Lower leg skin (tissue), 4 donors: ENCODE results near the gene PISD. TPM values are rescaled to one million over a fixed set of nuclear protein-coding genes. Genes with fewer than 3 reads are reported as not detected.

Experiments
- DNase-seq, 2 donors: peaks; one replicate each; pipeline ENCODE4 v3.0.0-alpha.2; 2019; ENCODE audit warnings: low spot score in 2 of 2
- H3K4me3 ChIP-seq: fragments of 200-600 bp; sonication (generic); 2 replicates; pipeline ENCODE4 v1.5.1; 2017; ENCODE audit warnings: mild to moderate bottlenecking, low read depth; ENCODE audit not compliant: poor library complexity, severe bottlenecking
- POLR2A ChIP-seq, 2 donors: fragments of 450-650 bp; IDR thresholded peaks; one replicate each; pipeline ENCODE4 v1.6.1; 2016 to 2017; ENCODE audit warnings: antibody characterized with exemption in 2 of 2, mild to moderate bottlenecking in 1 of 2, moderate library complexity in 1 of 2
- WGBS, 2 donors: methylation state at CpG; one replicate each; pipeline ENCODE4 v1.1.5; 2018; 5-methylcytosine and 5-hydroxymethylcytosine counted together
- intact Hi-C: fragments of 100-400 bp; cut with DNase I; formaldehyde crosslinking; loops from one replicate; pipeline ENCODE4 v1.15.0; 2023; ENCODE audit warnings: low total_unique reads
- total RNA-seq, 4 donors: library from RNA; depleted of rRNA; stranded (reverse); fragments of >200 nt; gene quantifications; one replicate each; pipeline ENCODE4 v1.1.0, GENCODE V29; 2016
- TF ChIP-seq, protein P1 (sequence below), 3 donors: fragments of 450-650 bp; IDR thresholded peaks; one replicate each; pipeline ENCODE4 v1.5.1; 2016; ENCODE audit warnings: antibody characterized with exemption in 3 of 3, mild to moderate bottlenecking in 3 of 3, moderate library complexity in 2 of 3

Gene PISD
- total RNA-seq, 4 donors from 2014 or later: 32.0 to 62.5 (median 45.5) TPM

DNA sequence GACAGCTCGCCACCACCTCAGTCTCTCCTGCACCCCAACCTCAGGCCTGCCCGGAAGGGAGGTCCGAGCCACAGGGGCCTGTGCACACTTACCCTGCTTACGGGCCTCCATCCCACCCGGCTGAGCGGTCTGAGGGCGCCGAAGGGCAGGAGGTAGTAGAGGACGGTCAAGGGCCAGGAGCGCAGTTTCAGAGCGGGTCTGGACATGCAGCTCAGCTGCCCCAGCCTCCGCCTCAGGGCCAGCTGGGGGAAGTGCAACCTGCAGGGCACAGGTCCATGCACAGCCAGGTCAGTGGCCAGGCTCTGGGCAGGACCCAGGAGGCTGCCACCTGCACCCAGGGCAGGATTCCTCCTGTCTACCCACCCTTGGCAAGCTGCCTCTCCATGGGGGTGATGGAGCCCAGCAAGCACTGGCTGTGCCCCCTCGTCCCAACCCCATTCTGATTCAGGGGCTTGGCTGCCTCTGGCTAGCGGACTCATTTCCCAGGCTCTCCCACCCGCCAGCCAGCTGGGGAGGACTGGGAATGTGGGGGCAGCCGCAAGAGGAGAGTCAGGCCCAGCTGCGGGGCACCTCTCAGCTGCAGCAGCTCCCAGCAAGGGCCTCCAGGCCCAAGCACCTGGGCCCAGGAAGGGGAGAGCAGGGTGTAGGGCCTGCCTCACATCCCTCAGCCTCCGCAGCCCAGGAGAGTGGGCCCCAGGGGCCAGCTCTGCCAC is 38.3 kb downstream of the PISD start:
- DNase-seq: no peak
- intact Hi-C loops: no loop called here
- H3K4me3 ChIP-seq: no peak overlapping the region
- 84 to 85% methylated on average over 15 of the region's 18 CpGs for WGBS, 2 donors
- TF ChIP-seq, protein P1, sequence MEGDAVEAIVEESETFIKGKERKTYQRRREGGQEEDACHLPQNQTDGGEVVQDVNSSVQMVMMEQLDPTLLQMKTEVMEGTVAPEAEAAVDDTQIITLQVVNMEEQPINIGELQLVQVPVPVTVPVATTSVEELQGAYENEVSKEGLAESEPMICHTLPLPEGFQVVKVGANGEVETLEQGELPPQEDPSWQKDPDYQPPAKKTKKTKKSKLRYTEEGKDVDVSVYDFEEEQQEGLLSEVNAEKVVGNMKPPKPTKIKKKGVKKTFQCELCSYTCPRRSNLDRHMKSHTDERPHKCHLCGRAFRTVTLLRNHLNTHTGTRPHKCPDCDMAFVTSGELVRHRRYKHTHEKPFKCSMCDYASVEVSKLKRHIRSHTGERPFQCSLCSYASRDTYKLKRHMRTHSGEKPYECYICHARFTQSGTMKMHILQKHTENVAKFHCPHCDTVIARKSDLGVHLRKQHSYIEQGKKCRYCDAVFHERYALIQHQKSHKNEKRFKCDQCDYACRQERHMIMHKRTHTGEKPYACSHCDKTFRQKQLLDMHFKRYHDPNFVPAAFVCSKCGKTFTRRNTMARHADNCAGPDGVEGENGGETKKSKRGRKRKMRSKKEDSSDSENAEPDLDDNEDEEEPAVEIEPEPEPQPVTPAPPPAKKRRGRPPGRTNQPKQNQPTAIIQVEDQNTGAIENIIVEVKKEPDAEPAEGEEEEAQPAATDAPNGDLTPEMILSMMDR (IDR thresholded peaks at IDR 0.05): no peak
- TF ChIP-seq POLR2A (IDR thresholded peaks at IDR 0.05): no peak

DNA sequence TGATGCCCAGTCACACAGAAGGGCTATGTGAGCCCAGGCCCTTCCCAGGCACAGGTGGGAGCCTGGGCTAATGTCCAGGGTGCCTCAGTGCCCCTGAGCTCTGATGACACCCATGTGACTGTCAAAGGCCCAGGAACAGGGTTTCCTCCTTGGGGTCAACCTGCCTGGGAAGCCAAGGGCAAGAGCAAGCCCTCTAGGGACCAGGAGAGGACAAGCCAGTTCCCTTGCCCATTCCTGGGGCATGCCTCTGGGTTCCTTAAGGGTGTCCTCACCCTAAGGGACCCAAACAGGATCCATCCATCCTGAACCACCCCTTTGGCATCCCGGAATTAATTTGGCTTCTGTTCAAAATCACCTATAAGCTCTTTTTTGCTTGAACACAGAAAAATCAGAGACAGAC is 39.0 kb downstream of the PISD start:
- WGBS, 2 donors: 84 to 93% methylated on average over 1 of the region's 1 CpG
- H3K4me3 ChIP-seq: no peak overlapping the region
- intact Hi-C loops: no loop called here
- DNase-seq: no peak
- TF ChIP-seq, protein P1 (IDR thresholded peaks at IDR 0.05): no peak
- no peak for TF ChIP-seq POLR2A (IDR thresholded peaks at IDR 0.05)

DNA sequence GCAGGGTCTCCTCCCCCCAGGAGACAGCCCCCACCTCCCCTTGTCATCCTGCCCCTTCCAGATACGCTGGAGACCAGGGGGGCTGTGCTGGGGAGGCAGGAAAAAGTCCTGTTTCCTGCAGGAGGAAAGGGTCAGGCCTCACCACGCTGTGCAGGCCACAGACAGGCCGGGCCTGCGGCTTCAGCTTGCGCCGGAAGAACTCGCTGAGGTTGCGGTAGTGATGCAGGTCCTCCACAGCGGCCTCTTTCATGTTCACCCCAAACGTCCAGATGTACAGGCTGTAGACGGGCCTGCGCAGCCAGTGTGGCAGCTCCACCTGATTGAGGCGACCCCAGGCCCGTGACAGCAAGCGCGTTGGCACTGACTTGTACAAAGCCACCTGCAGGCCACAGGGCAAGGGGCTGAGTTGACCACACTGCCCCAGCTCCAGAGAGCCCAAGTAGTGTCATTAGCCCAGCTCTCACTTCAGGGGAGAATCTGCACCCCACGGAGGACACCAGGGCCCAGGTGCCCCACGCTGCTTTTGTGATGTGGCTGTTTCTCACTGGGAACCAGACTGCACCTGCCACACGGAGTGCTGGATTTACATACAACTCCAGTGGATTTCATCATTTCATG is 40.4 kb downstream of the PISD start:
- intact Hi-C loops: no loop called here
- TF ChIP-seq POLR2A (IDR thresholded peaks at IDR 0.05): no peak
- TF ChIP-seq, protein P1 (IDR thresholded peaks at IDR 0.05): no peak
- H3K4me3 ChIP-seq: no peak overlapping the region
- 91% methylated on average over 19 of the region's 19 CpGs for WGBS, 2 donors
- DNase-seq: no peak

DNA sequence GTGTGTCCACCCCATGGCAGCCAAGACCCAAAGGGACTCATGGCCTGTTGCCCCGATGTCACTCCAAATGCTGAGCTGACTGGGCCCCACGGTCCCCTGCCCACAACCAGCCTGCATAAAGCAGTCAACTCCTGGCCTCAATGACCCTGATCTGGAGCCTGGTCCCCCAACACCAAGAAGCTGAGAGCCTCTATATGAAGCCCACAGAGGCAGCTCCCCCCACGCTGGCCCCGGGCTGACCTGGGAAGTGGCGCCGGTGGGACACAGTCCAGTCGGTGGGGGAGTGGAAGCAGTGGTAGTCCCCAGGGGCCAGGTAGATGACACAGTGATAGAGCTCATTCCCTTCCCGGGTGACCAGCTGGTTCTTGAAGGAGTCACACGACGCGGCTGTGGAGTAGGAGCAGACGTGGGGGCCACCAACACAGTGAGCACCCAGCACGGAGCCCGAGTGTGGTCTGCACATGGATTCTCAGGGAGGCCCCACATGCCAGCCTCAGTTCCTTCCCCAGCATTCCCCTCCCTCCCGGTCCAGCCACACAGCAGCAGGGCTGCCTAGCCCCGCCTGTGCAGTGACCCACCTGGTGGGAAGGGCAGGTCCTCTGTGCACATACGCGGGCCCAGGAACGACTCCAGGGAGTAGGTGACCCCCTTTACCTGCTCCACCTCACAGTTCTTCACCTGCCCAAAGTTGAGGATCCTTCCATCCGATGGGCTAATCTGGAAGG is 41.1 kb downstream of the PISD start:
- no peak for DNase-seq
- WGBS, 2 donors: 82 to 85% methylated on average over 16 to 19 of the region's 20 CpGs
- intact Hi-C loops: no loop called here
- TF ChIP-seq, protein P1 (IDR thresholded peaks at IDR 0.05): no peak
- no peak for TF ChIP-seq POLR2A (IDR thresholded peaks at IDR 0.05)
- H3K4me3 ChIP-seq: no peak overlapping the region

DNA sequence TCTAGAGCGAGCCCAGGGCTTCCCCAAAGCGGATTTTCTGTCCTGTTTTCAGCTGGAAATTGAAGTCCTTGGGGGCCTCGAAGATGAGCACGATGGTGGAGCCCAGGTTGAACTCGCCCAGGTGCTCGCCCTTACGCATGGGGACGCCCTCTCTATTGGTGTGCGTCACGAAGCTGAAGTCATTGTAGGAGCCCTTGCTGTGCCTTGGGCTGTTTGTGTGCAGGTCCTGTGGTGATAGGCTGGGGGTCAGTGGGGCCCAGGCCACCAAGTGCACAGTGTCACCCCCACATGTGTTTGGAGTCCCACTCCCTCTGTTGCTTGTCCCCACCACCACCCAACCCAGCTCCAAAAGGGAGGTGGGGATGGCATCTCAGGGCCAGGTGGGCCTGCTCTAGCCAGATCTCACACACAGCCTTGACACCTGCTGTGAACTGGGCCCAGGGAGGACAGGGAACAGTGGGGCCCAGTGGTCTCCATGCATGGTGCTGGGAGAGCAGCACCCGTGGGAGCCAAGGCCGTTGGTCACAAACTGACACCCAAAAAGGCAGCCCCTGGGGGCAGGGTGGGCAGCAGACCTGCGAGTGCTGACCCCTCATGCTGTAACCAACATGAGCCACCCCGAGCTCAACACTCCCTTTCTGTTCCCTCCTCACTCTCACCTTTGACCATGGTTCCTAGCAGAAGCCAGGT is 42.3 kb downstream of the PISD start:
- 86 to 90% methylated on average over 14 of the region's 14 CpGs for WGBS, 2 donors
- intact Hi-C loops: no loop called here
- no peak for DNase-seq
- H3K4me3 ChIP-seq: no peak overlapping the region
- TF ChIP-seq, protein P1 (IDR thresholded peaks at IDR 0.05): no peak
- no peak for TF ChIP-seq POLR2A (IDR thresholded peaks at IDR 0.05)
